NT2/D1 (cell line): Measurements from ENCODE around the gene POLR3K.
A peak's percentile ranks its signal among the peaks of the same experiment; 100 is the strongest.

Experiments used
- DNase-seq: peaks from one replicate; pipeline ENCODE4 v3.0.0-alpha.2; 2011; ENCODE audit warnings: low read depth, low spot score
- H3K27me3 ChIP-seq: 2 replicates; pipeline ENCODE4 v1.6.0; 2011; ENCODE audit warnings: mild to moderate bottlenecking; ENCODE audit not compliant: insufficient read length, insufficient read depth
- H3K36me3 ChIP-seq: 2 replicates; pipeline ENCODE4 v1.6.1; 2011; ENCODE audit warnings: mild to moderate bottlenecking, low read length, mixed read lengths; ENCODE audit not compliant: insufficient read depth, insufficient read length
- H3K4me1 ChIP-seq: 2 replicates; pipeline ENCODE4 v1.5.1; 2011; ENCODE audit not compliant: insufficient read depth, insufficient read length
- H3K4me3 ChIP-seq: 2 replicates; pipeline ENCODE4 v1.5.1; 2011; ENCODE audit warnings: low read depth; ENCODE audit not compliant: insufficient read length
- H3K9ac ChIP-seq: 2 replicates; pipeline ENCODE4 v1.6.0; 2011; ENCODE audit warnings: low read depth; ENCODE audit not compliant: insufficient read length
- H3K9me3 ChIP-seq: 2 replicates; pipeline ENCODE4 v1.5.1; 2011; ENCODE audit warnings: mild to moderate bottlenecking, low read length; ENCODE audit not compliant: insufficient read depth
- SUZ12 ChIP-seq: IDR thresholded peaks from 2 replicates; pipeline ENCODE4 v1.6.1; 2011; ENCODE audit not compliant: insufficient read length, insufficient read depth; ENCODE audit errors: extremely low read depth
- YY1 ChIP-seq: IDR thresholded peaks from 2 replicates; pipeline ENCODE4 v1.6.1; 2011; ENCODE audit not compliant: insufficient read length, insufficient read depth
- ZNF274 ChIP-seq: IDR thresholded peaks from 2 replicates; pipeline ENCODE4 v1.6.1; 2011; ENCODE audit warnings: mild to moderate bottlenecking, low read depth, low read length

The POLR3K gene

GRCh38 chr16:53346-54236 is at the start of gene POLR3K, which contains the start of gene SNRNP25:
POLR3K (minus strand) TSS chr16:53608; CDS start chr16:53586, 22 bp downstream.
SNRNP25 (plus strand) TSS chr16:53828; CDS start chr16:54017, 189 bp downstream.
- Histone ChIP-seq H3K9ac (peak within 1 kb of the TSS; percentile 99), H3K36me3 (peaks cover 61% of the 10 kb centered on the region), H3K9me3 (no peaks in the 10 kb centered on the region), H3K27me3 (no peaks in the 10 kb centered on the region), H3K4me1 (no peaks in the 10 kb centered on the region), H3K4me3 (peak within 1 kb of the TSS; percentile 97)
- DNase-seq: peak; percentile 96
- no peak for TF ChIP-seq ZNF274
- TF ChIP-seq YY1: no peak
- TF ChIP-seq SUZ12: no peak

DNA sequence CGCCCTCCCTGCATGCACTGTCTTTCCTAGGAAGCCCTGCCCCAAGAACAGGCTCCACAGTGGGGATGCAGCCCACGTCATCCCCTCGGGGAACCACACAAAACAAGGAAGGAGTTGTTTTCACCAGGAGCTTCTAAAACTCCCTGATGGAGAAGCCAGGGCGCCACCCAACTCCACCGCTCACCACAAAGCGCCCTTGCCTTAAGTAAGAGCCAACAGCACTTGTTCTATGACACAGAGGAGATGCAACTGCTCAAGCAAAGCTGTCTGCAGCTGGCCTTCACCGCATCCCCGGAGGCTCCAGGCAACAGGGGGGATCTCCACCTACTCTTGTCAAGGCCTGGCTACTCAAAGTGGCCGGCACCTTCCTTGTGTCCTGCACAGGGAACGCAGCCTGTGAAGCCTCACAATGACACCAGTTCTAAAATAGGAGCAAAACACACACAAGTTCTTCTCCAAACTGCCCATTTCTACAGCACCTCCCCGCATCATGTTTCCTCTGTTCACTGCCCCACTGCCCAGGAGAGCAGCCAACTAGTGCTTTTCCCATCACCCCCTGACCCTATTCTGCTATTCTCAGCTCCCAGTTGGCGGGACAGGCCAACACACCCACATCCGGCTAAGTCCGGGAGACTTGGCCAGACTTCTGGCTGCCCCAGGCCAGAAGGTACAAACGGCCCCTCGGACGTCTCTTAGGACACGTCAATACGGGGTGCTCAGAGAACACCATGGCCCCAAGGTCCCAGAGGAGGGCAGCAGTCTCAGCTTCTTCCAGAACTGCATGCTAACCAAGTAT is 48.9 kb upstream of the POLR3K start:
- Histone ChIP-seq H3K36me3 (peaks cover 58% of the 10 kb centered on the region), H3K9me3 (no peaks in the 10 kb centered on the region), H3K4me3 (no peak overlapping the region), H3K27me3 (no peaks in the 10 kb centered on the region), H3K4me1 (peaks cover 22% of the 10 kb centered on the region), H3K9ac (no peak overlapping the region)
- no peak for DNase-seq
- no peak for TF ChIP-seq ZNF274
- TF ChIP-seq YY1: no peak
- TF ChIP-seq SUZ12: no peak

DNA sequence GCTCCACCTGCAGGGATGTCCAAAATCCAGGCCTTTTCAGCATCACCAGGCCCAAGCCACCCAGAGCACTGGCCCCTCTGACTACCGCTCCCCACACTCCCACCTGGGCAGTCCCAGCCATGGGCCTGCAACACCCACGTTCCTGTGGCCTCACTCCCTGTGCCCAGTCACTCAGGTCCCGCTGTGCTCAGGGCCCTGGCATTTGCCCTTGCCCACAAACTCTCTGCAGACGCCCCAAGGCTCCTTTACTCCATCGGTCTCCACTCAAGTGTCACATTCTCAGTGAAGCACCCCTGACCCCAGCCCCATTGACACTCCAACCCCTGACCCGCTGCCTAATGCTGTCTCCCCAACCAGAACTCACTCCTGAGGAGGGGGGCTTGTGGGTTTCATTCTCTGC is 48.2 kb upstream of the POLR3K start:
- H3K9me3 ChIP-seq: no peaks in the 10 kb centered on the region
- TF ChIP-seq YY1 (no peak), SUZ12 (no peak), ZNF274 (no peak)
- no peak for DNase-seq
- no peak overlapping the region for H3K9ac ChIP-seq
- peaks cover 55% of the 10 kb centered on the region for H3K36me3 ChIP-seq
- no peaks in the 10 kb centered on the region for H3K27me3 ChIP-seq
- H3K4me3 ChIP-seq: no peak overlapping the region
- peaks cover 19% of the 10 kb centered on the region for H3K4me1 ChIP-seq

DNA sequence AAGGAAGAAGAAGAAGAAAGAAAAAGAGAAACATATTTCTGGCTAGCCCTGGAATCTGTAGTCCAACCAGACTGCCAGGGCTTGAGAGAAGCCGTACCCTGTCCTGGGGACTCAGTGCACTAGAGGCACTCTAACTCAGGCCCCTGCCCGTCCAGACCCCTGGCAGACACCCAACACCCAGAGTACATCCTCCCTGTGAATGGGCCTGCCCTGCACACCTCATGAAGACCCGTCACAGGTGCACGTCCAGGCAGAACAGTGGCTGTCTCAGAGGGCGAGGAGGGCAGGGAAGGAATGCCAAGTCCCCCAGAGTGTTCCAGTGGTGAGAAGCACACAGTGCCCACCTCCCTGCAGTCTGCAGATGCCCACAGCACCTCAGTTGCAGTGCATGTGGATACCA is 47.6 kb upstream of the POLR3K start:
- Histone ChIP-seq H3K4me3 (no peak overlapping the region), H3K9ac (no peak overlapping the region), H3K27me3 (no peaks in the 10 kb centered on the region), H3K36me3 (peaks cover 53% of the 10 kb centered on the region), H3K9me3 (no peaks in the 10 kb centered on the region), H3K4me1 (peaks cover 18% of the 10 kb centered on the region)
- TF ChIP-seq ZNF274: no peak
- no peak for TF ChIP-seq SUZ12
- no peak for TF ChIP-seq YY1
- DNase-seq: no peak

DNA sequence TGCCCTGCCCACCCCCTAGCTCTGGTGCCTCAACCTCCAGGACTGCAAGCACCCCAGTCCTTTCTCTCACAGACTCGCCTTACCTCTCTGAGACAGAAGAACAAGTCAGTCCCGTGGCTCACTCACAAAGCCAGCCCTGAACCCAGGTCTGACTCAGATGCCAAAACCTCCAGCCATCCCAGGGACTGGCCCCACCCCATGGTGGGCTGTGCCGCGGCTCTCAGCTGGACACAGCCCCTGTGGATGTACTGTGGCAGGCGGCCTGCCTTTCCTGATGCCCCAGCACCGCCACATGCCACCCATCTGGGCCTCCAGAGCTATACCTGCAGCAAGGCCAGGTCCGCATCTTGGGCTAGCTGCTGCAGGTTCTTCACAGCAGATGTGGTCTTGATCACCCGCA is 44.4 kb upstream of the POLR3K start:
- H3K27me3 ChIP-seq: no peaks in the 10 kb centered on the region
- no peak for TF ChIP-seq ZNF274
- no peak for TF ChIP-seq SUZ12
- no peak for TF ChIP-seq YY1
- peaks cover 50% of the 10 kb centered on the region for H3K36me3 ChIP-seq
- H3K4me3 ChIP-seq: no peak overlapping the region
- DNase-seq: no peak
- peaks cover 15% of the 10 kb centered on the region for H3K4me1 ChIP-seq
- H3K9ac ChIP-seq: no peak overlapping the region
- H3K9me3 ChIP-seq: no peaks in the 10 kb centered on the region

DNA sequence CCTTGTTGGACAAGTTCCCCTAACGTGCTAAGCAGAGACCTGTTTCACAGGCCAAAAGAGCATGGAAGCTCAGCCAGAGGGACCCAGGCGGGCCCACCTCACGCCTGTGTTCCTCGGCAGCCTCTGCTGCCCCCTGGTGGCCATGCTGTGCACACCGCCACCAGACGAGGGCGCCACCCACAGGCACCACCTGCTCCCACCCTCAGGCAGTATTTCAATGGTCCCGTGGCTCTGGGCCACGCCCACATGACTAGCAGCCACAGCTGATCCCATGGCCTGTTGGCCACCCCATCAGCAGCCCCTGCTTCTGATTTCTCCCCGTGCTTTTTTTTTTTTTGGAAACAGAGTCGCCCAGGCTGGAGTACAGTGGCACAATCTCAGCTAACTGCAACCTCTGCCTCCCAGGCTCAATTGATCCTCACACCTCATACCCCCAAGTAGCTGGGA is 43.5 kb upstream of the POLR3K start:
- Histone ChIP-seq H3K36me3 (peaks cover 51% of the 10 kb centered on the region), H3K27me3 (no peaks in the 10 kb centered on the region), H3K4me3 (no peak overlapping the region), H3K4me1 (peaks cover 15% of the 10 kb centered on the region), H3K9ac (no peak overlapping the region), H3K9me3 (no peaks in the 10 kb centered on the region)
- peak; percentile 79 for DNase-seq
- TF ChIP-seq YY1 (no peak), SUZ12 (no peak), ZNF274 (no peak)

- Histone ChIP-seq H3K9ac (no peak overlapping the region), H3K4me3 (no peak overlapping the region), H3K9me3 (no peaks in the 10 kb centered on the region), H3K36me3 (peaks cover 56% of the 10 kb centered on the region), H3K27me3 (no peaks in the 10 kb centered on the region), H3K4me1 (peaks cover 17% of the 10 kb centered on the region)
- DNase-seq: no peak
- TF ChIP-seq ZNF274 (no peak), YY1 (no peak), SUZ12 (no peak)
Measured at GRCh38 chr16:94918-95265, 41.5 kb upstream of the POLR3K start.
